NCI-H510A (cell line): Measurements from ENCODE around the gene LRRK2.
"Not testable (repeated sequence)": the region's sequence is repeated elsewhere in the genome, so short reads cannot be mapped to it uniquely, and the experiment has no call there.

Experiments
- DNase-seq: peaks from one replicate; lab custom pipeline; 2025; lab: John Stamatoyannopoulos, UW

LRRK2 gene

DNA sequence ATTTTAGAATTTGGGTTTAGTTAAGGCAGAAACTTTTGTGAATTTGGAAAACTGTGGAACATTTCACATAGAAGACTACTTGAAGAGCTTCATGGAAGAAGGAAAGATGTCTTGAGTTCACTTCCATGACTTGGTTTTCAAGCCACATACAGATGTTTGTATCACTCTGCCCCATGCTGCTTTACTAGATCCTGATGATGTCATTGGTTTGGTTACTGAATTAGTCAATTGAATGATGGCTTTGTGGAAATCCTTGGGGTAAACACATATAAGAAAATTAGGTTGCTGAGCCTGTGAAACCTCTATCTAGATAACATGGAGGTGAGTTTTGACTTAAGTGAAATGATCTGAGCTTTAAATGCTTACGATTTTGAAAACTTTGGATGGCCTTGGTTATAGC lies 90.6 kb downstream of the LRRK2 start:
- no peak for DNase-seq

DNA sequence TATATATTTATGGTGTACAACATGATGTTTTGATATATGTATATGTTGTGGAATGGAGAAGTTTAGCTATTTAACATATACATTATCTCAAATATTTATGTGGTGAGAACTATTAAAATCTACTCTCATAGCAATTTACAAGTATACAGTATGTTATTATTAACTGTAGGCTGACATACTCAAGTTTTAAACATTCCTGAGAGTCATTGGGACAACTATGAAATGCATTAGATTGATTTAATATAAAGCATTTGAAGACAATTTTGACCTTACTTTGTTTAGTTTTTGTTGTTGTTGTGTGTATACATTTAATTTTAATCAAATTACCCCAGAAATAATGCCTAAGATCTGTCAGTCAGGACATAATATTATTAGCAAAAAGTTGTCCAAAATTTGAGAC lies 99.5 kb downstream of the LRRK2 start:
- DNase-seq: no peak

DNA sequence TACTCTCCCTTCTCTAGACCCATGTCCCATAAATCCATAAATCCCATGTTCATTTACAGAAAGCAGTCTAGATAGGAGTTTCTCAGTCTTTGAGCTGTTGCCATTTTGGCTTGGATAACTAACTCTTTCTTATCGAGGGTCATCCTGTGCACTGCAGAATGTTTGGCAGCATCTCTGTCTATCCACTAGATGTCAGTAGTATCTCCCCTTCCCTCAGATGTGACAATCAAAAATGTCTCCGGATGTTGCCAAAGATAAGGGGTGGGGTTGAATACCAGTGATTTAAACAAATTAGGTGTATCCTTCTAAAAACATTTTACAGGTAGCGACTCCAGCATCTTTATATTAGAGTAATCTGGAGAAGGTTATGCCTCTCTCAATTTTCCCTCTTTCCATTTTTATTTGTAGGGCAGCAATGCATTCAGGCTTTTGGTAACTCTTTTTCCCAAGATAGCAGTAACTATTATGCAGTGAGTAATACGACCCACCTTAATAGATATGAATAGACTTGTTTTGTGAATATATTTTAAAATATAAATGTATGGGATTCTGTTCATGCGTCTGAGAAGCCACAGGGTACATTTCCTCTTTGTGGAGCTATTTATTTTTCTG lies 100.7 kb downstream of the LRRK2 start:
- DNase-seq: no peak

DNA sequence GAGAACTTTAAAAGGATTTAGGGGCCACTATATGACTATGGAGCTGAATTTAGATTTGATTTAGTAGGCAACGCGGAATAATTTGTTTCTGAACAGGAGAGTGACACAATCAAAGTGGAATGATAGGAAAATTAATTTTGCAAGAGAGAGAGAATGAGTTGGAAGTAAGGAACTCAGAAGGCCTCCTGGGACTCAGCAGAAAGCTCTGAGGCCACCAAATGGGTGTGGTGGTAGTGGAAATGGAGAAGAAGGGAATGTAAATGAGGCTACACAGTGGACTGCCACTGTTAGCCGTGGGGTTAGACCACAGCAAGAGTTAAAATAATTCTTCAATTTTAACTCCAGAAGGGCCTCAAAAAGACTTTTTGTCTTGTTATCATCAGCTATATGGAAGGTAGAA lies 102.7 kb downstream of the LRRK2 start:
- DNase-seq: no peak

DNA sequence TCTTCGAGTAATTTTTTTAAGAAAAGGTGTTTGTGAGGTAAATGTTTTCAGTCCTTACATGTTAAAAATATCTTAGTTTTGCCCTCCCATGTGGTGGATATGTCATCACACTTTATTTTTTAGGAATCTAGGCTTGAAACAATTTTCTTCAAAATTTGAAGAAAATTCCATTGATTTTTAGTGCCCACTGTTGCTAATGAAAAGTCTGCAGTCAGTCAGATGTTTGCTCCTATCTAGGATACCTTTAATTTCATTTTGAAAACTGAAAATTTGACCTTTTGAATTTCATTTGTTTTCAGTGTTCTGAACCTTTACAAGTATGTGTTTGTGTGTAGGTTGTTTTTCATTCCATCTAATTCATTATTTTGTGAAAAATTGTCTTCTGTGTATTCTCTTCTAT lies 105.4 kb downstream of the LRRK2 start:
- no peak for DNase-seq

DNA sequence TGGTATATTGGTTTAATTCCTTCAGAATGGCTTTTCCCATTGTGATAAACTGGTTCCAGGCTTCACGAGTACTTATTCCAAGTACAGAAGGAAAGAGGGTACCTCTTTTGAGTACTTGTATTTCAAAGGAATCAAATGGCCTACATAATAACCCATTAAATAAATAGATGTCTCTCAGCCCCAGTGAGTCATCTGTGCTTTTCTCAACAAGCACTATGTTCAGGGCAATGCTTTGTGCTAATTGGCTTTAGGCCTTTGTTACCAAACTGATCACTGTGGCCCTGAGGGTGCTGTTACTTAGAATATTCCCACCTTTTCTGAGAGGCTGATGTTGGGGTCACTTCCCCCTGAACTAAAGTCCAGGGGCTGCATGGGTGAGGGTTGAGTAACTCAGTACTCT lies 107.1 kb downstream of the LRRK2 start:
- no peak for DNase-seq

DNA sequence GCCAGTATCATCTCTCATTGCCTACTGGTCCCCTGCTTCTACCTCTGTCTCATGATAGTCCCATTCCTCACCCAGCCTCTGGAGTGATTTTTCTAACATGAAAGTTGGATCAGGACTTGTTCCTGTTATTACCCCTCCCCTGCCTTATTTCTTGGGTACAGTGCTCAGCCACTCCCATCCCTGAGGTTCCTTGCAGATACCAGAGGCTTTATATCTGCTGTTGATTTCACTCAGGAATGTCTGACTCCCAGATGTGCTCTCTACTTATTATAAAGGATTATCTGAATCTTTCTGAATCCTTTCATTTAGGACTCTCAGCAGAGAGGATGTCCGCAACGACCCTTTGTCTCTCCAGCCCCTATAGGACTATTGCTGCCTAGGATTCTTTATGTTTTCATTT lies 111.2 kb downstream of the LRRK2 start:
- DNase-seq: no peak

DNA sequence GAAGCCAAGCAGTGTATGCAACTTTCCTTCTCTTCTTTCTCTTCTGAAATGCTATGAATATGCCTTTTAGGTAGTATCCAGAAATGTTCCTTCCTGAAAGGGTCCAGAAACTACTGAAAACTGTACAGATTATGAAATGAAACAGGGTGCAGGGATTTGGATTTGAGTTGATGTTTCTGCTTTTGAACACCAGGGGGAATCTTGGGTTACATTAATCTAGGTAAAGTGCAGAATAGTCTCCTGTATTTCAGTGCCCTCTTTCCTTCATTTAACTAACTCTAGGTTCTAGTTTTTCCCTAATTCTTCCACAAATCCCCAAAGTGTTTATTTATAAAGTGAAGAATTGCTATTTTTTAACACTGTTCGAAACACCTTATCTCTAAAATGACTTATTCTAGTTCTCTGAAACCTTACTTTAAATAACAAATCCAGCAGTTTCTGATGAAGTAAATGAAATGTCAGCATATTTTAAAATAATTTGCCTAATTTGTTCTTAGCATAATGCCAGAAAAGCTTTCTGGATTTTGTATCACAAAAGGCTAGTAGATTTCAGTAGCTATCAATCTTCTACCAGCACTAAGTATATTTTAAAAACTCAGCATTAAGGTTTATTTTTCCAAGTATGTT lies 111.9 kb downstream of the LRRK2 start:
- no peak for DNase-seq

DNA sequence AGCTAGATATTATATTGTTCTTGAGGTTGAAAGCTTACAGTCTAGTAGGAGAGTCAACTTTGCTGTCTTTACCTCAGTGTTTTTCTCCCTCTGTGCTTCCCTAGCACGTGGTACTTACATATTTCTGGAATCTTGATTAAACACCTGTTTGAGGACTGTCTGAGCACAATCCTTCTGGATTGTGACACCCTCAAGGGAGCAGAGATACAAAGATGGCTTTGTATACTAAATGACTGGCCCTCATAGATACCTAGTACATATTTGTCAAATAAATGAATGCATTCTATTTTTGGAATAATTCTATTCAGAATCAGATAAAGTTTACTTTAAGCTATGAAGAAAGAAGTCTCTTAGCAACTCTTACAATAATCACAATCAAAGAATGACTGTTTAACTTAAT lies 113.3 kb downstream of the LRRK2 start:
- no peak for DNase-seq

DNA sequence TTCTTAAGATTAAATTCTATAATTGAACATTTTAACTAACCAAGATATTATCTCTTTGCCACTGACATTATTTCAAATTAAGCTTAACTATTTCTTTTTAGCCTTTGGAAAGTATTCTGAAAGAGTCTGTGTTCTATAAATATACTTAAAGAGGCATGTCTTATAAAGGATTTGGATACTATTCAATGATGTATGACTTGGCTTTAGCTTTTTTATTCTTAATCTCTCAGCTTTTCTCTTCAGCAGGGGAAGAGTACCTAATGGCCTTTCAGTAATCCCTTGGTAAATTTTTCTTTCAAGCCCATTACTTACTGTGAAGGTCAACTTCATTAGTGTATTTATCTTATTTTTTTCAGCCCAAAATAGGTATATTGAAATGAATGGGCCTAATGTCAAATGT lies 113.8 kb downstream of the LRRK2 start:
- no peak for DNase-seq

DNA sequence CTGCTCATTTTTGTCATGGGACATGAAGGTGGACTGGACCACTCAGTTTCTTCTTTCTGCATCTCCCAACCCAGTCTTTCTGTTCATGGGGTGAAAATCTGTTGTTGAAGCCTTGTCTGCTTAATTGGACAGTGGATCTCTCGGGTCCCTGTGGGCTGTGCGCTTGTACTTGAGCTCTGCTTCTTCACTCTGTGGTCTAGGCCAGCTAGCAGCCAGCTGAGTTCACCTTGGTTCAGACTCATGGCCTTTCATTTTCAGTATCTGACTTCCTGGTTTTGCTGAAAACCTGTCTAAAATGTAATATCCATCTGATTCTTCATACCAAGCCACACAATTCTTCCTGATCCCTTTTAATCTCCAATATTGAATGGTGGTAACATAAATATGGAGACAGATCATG lies 117.2 kb downstream of the LRRK2 start:
- DNase-seq: no peak

DNA sequence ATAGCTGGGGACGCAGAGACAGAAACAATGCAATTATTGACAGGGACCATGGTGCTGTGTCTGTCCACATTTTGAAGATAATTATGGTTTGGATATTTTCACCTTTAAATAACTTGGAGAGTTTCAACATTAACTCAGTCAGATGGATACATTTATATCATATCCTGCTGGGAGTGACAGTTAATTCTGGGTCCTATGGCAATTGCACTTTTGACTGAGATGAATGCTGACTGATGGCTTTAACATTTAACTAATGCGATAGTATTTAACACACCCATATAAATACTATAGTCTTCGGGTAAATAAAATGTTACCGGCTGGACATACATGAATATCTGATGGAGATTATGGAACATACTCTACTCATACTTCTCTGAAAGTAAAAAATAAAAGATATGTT lies 118.3 kb downstream of the LRRK2 start:
- DNase-seq: no peak

DNA sequence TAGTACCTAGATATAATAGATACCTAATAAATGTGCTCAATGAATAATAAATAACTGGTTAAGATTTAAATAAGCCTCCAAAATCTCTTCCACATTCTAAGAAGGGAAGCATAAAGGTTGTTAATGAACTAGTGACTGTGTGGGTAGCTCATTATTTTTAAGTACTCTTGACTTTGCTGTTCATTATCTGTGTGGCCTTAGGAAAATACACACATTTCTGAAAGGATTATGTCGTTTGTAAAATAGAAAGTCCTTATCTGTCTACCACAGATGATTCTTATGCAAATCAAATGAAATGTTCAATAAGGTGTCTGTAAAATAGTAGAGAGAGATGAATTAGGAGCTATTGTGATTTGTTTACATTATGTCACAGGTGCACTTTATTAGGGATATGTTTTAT lies 119.5 kb downstream of the LRRK2 start:
- DNase-seq: no peak

DNA sequence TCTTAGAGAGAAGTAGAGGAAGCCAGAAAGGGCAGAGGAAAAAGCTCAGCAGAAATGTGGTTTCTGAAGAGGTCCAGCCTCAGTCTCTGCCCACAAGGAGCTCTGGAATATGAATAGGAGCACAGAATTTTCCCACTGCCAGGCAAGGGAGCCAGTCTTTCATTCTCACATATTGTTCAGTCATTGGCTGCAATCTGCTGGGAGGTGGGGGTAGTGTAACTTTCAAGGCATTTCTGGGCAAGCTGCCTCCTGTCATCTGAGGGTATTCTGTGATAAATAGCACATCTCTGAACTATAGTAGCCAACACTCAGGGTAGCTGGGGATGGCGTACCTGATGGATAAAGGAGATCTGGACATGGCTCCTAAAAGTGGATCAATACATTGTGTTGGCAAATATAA lies 127.2 kb downstream of the LRRK2 start:
- no peak for DNase-seq

DNA sequence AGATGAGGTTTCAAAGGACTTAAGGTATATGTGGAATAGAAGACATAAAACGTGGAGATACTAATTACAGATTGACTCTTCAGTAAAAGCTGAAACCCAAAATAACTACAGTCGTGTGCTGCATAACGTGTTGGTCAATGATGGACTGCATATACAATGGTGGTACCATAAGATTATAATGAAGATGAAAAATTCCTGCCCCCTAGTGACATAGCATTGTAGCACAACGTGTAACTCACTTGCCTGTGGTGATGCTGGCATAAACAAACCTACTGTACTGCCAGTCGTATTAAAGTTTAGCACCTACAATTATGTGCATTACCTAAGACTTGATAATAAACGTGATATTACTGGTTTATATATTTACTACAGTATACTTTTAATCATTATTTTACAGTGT lies 150.3 kb downstream of the LRRK2 start:
- no peak for DNase-seq

DNA sequence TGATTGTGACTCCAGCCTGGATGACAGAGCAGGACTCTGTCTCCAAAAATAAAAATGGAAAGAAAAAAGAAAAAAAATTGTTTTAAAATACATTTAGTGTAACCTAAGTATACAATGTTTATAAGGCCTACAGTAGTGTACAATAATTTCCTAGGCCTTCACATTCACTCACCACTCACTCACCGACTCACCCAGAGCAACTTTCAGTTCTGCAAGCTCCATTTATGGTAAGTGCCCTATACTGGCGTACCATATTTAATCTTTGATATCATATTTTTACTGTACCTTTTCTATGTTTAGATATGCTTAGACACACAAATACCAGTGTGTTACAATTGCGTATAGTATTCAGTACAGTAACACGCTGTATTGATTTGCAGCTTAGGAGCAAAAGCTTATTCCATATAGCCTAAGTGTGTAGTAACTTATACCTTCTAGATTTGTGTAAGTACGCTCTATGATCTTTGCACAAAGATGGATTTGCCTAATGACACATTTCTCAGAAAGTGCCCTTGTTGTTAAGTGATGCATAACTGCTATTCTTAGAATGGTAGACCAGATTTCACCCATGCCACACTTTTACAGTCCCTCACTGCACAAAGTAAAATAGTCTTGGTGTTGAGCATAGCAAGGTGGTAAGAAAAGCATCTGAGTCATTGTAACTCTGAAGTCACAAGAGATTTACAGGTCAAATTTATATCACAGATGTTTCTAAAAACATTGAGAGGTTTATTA lies 151.9 kb downstream of the LRRK2 start:
- no peak for DNase-seq

DNA sequence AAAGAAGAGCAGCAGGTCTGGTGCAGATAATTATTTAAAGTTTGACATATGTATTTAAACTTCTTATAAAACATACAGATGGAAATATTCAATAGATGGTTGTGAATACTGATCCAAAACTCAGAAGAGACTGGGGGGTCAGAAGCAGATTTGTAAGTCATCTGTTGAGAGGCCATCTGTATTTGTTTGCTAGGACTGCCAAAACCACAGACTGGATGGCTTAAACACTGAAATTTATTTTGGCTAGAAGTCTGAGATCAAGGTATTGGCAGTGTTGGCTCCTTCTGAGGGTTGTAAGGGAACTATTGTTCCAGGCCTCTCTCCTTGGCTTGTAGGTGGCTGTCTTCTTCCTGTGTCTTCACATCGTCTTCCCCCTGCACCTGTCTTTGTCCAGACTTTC lies 153.9 kb downstream of the LRRK2 start:
- DNase-seq: no peak

DNA sequence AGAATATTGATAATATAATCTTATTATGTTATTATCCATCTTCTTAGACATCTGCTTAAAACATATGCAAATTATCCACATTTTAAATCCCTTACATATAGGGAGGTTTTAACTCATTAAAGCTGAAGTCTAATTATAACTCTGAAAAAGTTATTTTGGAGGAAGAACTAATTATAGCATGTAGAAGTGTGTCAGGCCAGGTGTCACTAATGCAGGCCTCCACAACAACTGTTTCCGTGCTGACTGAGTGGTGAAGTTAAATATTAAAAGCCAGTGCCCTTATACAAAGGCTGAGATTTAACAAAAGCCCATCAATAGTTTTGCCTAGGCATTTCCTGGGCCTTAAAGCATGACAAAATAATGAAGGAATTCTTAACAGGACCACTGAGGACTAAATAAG lies 157.4 kb downstream of the LRRK2 start:
- no peak for DNase-seq

DNA sequence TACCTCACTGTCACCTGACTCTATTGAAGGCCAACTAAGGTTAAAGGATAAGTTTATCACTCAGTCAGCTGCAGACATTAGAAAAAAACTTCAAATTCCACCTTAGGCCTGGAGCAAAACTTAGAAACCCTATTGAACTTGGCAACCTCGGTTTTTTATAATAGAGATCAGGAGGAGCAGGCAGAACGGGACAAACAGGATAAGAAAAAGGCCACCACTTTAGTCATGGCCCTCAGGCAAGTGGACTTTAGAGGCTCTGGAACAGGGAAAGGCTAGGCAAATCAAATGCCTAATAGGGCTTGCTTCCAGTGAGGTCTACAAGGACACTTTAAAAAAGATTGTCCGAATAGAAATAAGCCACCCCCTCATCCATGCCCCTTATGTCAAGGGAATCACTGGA lies 162.5 kb downstream of the LRRK2 start:
- not testable (repeated sequence) for DNase-seq

DNA sequence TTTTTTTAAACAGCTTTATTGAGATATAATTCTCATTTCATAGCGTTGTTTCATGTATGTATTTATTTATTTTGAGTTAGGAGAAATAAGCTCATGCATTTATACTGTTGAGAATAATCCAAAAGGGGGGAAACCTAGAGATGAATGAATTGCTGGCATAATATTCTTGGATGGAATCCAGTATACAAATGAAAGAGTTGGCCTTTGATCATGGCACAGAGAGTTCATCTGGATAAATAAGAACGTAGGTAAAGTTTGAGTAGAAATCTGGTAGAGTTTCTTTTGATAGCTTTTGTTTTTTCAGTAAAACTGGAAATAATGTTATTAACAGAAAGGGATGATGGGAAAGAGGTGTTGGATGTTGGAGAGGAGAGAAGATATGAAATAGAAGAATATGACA lies 166.2 kb downstream of the LRRK2 start:
- DNase-seq: no peak

DNA sequence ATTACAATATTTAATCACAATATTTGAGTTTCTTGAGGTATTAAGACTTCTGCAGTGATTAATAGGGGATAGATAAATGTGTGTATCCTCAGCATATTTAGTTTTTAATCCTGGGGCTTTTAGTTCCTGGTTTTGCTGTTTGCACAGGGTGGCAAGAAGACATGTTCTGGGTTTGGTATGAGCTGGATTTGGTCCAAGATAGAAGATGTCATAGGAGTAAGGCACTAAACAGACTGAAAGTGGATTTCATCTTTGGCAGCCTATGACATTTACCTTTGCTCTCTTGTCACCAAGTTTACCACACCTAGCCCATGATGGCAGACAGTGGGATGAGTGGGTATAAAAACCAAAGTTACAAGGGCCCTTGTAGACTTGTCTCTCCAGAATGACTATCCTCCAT lies 168.2 kb downstream of the LRRK2 start:
- no peak for DNase-seq

DNA sequence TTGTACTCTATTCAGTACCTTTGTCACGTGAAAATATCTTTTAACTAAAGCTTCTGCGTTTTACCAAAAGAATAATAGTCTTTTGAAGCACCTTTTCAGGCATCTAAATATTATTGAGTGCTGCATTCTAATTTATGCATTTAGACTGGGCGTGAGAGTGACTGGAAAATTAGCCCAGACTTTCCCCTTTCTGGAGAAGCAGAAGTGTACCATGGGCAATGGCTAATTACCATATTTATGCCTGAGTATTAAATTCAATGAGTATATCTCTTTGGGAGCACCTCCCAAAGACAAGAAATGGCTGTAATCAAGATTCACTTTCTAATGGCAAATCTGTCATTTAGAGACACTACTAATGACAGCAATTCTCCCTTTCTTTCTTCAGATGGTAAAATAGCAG lies 174.9 kb downstream of the LRRK2 start:
- DNase-seq: no peak

DNA sequence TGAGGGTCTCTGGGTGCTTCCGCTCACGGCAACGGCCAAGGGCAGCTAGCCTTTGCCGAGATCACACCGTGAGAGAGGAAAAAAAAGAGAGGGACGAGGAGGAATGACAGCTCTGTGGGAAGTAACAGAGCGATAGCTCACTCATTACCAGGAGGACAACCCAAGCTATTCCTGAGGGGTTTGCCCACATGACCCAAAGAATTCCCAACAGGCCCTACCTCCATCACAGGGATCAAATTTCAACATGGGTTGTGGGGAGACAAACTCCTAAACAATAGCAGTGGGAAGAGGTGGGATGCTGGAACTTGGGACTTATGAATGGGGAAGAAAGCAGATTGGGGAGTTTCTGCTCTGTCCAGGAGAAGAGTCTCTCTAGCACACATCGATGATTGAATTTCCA lies 180.6 kb downstream of the LRRK2 start:
- DNase-seq: no peak
